Pons (tissue), 1 donor: ENCODE data around the gene ARL4A.
"Not testable (repeated sequence)": the region's sequence is repeated elsewhere in the genome, so short reads cannot be mapped to it uniquely, and the experiment has no call there.

Experiments
- DNase-seq: peaks from one replicate; pipeline ENCODE4 v3.0.0-alpha.2; 2016; ENCODE audit warnings: low spot score

The ARL4A gene

DNA sequence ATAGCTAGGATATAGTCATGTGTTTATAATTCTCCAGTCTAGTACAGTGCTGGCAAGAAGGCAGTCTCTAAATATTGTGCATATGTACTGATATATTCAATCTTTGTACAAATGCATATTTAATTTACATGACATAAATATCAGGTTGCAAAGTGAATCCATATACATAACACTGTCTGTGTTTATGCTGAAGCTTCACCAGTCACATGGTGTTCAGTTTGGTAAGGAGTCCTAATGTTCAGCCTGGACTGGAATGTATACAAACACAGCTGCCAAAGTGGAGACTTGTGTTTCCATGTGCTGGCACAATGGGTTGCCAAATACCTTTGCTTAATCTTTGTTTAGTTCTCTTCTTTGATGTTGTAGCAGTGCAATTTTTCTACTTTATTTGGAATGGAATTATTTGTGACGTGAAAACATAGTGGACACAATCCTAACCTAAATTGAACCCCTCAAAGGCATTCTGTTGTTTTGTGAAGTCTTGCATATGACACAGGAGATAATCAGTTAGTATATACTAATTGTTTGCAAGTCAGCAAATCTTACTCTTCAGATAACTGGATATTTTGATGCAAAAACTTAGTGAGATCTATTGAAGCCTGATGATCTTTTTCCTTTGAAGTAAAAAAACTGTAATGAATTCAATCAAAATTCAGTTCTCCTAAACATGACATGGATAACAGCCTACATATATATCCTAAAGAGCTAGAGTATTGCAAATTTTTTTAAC lies 17.3 kb upstream of the ARL4A start:
- DNase-seq = no peak

DNA sequence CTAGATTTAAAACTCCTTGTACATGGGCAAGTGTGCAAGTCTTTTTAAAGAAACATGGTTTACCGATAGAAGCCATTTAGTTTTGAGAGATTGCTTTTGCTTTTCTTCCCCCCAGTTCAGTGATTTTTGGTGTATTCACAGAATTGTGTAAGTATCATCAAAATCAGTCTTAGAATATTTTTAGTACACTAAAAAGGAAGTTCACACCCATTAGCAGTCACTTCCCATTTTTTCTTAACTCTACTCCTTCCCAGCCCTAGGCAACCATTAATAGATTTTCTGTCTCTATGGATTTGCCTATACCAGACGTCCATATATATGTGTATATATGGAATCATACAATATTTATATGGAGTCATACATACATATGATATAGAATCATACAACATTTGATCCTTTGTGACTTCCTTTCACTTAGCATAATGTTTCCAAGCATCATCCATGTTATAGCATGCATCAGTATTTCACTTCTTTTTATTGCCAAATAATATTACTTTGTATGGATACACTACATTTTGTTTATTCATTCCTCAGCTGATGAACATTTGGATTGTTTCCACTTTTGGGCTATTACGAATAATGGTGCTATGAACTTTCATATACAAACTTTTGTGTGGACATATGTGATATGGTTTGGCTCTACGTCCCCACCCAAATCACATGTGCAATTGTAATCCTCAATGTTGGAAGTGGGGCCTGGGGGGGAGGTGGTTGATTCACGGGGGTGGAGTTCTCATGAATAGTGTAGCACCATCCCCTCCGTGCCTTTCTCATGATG lies 16.5 kb upstream of the ARL4A start:
- peak; percentile 36 for DNase-seq

DNA sequence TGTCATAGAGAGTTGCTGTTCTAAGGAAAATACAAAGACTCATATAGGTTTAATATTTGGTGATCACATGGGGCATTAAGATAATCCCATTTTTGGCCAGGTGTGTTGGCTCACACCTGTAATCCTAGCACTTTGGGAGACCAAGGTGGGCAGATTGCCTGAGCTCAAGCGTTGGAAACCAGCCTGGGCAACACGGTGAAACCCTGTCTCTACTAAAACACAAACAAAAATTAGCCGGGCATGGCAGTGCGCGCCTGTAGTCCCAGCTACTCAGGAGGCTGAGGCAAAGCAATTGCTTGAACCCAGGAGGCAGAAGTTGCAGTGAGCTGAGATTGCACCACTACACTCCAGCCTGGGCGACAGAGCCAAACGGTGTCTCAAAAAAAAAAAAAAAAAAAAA lies 14.0 kb upstream of the ARL4A start:
- not testable (repeated sequence) for DNase-seq

DNA sequence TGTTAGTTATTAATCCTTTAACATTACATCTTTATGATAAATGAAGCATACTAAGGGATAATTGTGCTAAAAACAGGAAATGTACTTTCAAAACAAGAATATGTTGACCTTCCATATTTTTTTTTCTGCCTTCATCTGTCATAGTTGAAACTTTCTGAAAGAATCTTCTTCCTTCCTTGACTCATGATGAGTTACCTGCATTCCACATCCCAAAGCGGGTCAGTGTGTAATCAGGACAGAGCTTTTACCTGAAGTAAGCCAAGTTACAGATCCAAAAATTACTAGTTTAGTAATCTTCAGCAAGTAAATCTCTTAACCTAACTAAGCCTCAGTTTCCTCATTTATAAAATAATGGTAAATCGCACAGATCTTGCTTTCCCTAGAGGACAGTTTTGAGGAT lies 13.4 kb upstream of the ARL4A start:
- no peak for DNase-seq

DNA sequence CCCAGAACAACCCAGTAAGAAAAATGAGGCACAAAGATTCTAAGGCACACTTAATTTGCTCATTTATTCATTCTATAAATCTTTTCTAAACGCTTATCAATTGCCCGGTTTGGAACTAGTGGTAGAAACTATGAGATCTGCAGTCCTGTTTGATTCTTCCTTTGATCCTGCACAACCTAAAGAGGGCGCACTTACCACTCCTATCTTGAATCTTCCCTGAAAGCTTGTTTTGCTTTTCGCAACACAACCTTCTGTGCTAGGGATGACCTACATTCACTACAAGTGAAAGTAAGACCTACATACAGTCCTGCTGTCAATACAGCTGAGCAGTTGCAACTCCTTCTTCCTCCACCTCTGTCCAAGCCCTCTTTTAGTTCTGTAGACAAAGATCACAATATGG lies 12.6 kb upstream of the ARL4A start:
- DNase-seq = peak; percentile 48

DNA sequence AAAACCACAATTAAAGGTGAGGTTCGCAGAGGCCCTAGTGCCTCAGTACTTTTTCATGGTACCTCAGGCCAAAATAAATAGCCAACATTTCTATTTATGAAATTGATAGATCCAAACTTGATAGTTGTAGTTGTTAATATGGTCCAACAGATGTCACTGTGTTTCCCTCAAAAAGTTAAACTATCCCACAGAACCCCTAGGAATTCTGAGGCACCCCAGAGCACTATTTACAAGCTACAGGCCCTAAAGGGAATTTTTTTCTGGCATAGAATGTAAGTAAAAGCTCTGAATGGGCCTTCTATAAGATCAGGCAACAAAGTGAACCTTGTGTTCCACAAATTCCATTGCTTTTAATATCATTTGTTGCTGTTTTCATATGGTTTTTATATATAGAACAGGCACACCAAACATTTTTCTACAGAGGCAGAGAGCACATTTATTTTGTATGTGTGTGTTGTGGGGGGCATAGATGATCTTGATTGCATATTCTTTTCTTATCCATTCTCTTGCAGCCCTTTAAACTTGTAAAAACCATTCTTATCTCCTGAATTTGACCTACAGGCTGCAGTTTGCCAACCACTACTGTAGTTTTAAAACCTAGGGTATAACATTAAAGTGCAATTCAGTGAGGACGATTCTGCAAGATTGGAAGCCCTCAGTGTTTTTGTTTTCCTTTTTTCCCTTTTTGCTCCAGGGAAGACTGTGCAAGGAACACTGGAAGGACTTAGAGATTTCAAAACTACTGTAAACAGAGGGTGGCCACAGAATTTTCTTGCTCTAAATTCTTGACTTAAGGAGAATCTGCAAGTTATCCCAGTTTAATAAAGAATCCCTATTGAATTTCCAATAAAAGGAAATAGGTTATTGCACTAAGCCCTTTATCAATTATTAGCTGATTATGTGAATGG lies 3.5 kb upstream of the ARL4A start:
- DNase-seq = no peak

DNA sequence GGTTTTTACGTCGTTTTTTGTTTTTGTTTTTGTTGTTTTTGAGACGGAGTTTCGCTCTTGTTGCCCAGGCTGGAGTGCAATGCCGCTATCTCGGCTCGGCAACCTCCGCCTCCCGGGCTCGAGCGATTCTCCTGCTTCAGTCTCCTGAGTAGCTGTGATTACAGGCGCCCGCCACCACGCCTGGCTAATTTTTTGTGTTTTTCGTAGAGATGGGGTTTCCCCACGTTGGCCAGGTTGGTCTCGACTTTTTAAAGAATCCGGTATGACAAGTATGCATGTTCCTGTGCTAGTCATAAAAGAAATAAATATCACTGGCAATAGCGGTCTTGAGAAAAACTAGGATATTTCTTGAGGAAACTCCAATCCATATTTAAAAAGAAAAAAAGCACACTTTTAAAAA lies 2.7 kb upstream of the ARL4A start:
- DNase-seq = no peak

DNA sequence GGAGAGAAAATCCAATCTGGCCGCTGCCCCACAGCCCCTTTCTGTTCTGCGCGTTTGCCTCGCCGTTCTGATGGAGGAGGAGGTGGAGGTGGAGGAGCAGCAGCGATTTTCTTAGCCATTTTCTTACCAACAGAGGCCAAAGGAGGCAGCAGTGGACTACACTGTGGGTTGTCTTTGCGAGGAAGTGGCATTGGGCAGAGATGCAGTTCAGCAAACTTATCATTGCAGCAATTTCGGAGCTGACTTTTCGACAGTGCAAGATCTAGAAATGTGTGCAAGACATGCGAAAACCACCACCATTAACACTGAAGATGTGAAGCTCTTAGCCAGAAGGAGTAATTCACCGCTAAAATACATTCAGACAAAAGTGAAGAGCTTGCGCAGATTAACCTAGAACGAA lies 1.9 kb upstream of the ARL4A start:
- peak; percentile 56 for DNase-seq

DNA sequence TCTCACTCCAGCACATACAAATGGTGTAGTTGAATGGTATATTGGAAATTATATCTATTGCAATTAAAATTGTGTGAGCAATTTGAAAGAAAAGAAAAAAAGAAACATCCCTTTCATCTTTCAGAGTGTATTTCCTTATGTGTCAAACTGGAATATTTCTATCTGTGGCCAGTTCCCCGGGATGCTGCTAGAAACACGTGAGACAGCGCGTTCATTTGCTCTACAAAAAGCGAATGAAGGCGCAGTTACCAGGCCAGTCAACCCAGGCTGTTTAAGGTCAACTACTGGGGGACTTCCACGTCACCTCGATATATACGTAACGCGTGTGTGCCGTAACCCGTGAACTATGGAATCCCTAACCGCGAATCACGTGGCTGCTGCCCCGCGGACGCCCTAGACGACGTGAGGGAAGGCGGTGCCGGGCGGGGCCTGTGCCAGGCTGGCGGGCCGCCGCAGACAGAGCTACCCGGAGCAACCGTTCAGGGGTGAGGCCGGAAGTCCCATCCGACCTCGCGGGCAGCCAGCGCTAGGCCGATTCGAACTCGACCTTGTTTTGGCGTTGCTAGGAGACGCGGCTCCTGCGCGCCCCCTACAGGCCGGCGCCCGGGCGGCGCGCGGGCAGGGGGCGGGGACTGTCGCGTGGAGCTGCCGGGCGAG lies 1.1 kb upstream of the ARL4A start:
- DNase-seq = peak; percentile 82

DNA sequence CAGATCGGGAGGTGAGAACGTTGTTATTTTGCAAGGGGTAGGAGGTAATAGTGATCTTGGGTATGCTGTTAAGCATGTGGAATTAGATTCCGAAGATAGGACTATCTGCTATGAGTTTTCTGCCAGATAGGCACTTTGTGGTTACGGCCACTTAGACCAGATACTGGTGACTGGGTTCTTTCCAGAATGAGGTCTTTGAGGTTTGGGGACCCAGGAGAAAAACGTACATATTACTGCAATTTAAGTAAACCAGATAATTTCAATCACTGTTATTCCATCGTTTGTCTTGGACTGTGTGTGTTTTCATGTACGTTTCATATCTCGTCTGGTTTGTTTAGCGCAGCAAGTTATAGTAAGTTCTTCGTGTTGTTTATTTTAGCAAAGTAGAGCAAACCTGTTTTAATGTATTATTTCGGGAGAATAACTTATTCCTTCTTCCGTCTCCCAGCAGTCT lies 312 bp downstream of the ARL4A start:
- no peak for DNase-seq

DNA sequence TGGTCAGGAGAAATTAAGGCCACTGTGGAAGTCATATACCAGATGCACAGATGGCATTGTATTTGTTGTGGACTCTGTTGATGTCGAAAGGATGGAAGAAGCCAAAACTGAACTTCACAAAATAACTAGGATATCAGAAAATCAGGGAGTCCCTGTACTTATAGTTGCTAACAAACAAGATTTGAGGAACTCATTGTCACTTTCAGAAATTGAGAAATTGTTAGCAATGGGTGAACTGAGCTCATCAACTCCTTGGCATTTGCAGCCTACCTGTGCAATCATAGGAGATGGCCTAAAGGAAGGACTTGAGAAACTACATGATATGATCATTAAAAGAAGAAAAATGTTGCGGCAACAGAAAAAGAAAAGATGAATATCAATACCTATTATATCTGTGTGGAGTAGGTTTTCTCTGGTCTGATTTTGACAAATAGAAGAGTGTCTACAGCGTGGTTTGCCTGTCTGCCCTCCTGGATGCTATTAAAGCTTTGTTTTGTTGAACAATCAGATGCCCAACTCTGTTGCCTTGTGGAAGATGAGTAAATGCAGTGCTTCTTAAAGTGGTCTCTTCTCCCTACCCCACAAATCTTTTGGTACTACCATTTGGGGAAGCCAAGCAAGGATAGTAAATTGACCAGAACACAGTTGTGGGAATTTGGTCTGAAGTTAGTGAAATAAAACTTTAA lies 1.2 kb downstream of the ARL4A start:
- not testable (repeated sequence) for DNase-seq

DNA sequence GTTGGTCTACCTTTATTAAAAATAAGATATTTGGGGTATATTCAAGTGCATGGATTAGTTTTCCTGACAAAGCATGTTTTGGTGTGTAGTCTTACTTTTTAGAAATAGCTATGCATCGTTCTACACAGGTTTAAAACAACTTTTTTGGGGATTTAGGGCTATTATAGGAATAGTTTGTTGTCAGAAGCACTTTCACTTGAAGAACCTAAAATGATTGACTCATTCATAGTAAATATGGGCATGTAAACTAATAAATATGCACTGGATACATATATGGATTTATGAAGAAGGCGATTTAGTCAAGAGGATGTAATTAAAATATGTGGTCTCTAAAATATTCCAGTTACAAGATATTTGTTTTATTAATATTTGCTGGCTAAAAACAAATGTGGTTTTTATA lies 2.0 kb downstream of the ARL4A start:
- DNase-seq = no peak

DNA sequence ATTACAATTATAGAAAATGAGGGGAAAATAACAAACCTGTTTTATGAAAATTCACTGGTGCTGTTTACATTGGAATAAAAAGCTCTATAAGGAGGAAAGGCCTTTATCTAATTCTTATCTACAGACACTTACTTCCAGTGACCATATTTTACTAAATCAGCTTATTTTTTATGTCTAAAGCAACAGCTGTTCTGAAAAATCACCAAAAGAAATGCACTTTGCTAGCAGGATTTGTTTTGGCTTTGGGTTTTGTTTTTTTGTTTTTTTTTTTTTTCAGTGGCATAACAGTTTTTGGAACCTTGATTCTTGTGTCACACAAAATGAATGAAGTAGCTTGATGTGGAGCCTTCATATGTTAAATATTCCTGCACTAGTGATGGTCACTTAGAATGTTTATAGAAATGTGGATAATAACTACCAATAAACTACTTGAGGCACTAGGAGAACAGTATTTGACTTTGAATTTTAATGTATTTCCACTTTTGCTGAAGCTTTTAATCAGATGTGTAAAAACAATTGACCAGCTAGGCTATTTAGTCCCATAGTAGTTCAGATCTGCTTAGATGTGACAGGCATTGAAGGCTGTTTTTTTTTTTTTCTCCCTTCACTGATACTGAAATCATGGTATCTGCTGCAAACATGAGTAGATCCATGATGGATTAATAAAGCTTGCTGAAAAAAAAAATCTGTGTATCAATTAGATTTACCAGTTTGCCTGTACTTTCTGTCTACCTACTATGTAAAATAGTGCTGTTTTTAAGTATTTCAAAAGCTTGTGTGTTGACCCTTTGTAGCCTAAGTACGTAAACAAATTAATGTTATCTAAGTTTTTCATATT lies 2.8 kb downstream of the ARL4A start:
- DNase-seq = no peak

DNA sequence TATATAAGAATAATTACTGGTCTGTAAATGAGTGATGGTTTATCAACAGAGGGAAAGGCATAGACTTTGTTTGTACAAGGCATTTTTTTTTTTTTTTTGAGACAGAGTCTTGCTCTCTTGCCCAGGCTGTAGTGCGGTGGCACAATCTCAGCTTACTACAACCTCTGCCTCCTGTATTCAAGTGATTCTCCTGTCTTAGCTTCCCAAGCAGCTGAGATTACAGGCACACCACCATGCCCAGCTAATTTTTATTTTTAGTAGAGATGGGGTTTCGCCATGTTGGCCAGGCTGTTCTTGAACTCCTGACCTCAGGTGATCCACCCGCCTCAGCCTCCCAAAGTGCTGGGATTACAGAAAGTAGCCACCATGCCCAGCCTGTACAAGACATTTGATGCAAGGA lies 4.0 kb downstream of the ARL4A start:
- DNase-seq = not testable (repeated sequence)

DNA sequence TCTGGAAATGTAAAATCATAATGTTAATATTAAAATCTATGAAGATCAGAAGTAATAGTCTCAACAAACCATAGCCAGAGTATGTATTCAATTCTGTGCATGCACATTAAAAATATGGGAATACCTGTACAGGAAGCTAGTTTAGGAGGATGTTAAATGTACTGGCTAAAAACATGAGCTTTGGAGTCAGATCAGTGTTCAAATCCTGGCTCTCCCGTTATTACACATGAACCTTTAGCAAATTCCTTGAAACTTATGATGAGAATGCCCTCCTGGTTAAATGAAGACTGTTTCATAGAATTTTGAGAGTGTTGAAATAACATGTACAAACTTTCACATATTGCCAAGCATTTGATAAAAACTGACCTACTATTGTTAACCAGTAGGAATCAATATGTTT lies 4.6 kb downstream of the ARL4A start:
- no peak for DNase-seq

DNA sequence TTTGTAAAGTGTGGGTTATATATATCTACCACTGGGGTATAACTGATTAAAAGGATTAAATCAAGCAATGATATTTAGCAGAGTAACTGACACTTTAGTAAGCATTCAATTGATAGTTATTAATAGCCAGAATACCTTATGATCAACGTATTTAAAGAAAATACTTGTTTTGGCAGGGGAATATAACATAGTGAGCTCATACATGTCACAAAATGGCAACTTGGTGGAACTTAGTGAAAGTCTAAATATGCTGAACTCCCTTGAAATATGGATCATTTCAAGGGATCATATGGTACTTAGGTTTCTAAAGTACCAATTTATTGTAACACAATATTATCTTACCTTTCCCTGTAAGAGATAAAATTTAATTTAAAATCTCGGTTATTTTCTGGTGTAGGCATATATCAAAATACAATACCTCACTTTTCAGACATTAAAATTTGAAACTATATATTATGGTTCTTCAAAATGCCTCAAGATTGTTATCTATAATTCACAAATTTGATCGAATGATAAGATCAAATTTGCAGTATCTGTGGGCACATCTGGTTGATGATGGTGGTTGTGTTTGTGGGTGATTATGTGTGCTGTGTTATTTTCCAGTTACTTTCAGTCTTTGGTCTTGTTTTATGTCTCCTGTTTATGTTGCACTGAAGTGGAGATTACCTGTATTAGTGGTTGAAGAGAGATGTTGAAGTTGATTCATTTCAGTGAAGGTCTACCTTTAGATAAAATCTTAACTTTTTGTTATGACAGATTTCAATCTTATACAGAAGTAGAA lies 5.2 kb downstream of the ARL4A start:
- no peak for DNase-seq

DNA sequence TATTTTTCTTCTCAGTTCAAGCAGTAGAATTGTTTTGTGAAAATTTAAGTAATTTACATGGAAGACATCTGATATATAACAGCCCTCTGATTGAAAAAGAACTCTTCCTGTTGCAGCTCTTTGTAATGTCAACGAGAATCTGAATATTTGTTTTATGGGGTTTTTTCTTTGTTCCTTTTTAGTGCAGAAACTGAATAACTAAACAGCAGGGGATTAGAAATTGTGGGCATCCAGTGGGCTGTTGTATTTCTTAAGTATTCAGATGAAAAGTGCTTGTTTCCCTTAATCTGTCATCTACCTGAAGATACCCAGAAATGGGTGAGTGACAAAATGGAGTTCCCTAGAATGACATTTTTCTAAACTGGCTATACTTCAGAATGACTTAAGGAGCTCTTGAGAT lies 7.4 kb downstream of the ARL4A start:
- DNase-seq = no peak

DNA sequence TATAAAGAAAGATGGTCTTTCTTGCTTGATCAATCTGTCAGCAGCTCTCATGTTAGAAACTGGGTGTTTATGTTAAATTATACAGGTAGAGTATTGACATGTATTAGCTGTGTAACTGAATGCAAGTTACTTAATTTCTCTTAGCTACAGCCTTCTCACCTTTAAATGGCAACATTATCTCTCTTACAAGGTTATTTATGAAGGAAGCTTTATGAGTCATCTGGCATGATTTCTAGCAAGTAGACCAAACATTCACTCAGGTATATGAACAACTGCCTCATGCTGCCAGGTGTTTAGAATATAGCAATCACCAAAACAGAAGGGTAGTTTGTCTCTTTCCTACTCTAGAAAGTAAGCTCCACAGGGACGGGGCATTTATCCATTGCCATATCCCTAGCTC lies 8.5 kb downstream of the ARL4A start:
- DNase-seq = no peak

DNA sequence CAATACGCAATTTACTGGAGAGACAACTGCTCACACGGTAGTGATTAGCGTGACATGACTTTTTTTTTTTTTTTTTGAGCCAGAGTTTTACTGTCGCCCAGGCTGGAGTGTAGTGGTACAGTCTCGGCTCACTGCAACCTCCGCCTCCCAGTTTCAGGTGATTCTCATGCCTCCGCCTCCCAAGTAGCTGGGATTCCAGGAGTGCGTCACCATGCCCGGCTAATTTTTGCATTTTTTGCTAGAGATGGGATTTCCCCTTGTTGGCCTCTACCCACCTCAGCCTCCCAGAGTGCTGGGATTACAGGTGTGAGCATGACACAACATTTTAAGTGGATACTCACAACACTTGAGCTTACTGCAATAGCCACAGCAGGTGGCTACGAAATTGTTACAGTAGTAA lies 11.9 kb downstream of the ARL4A start:
- no peak for DNase-seq

DNA sequence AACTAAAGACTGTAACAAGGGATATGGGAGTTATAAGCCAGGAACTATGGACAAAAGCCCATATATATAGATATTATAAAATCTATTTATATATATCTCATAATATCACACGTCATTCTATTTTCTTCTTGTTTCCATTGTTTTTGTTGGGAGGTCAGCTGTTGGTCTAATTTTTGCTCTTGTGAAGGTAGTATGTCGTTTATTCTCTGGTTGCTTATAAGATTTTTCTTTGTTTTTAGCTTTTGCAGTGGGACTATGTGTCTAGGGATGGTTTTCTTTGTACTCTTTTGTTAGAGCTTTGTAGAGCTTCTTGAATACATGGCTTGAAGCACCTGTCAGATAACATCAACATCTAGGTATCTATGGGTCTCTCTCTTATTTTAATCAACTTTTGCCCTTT lies 14.0 kb downstream of the ARL4A start:
- DNase-seq = no peak
